Non-pigmented ciliary epithelial cell (primary cell): Measurements from ENCODE around the gene PAGR1.
"Not testable (repeated sequence)": the region's sequence is repeated elsewhere in the genome, so short reads cannot be mapped to it uniquely, and the experiment has no call there.

Experiments used
- DNase-seq: peaks from one replicate; pipeline ENCODE4 v3.0.0-alpha.2; 2010; ENCODE audit warnings: low read depth

The PAGR1 gene

GRCh38 chr16:29868396-29869009 lies 52.6 kb downstream of the PAGR1 start:
- DNase-seq, result no peak

- DNase-seq, result not testable (repeated sequence)
Observed at GRCh38 chr16:29869067-29869466, 53.1 kb downstream of the PAGR1 start.
